K562 (cell line): ENCODE data around the gene P4HTM. TPM values are rescaled to one million over a fixed set of nuclear protein-coding genes. Genes with fewer than 3 reads are reported as not detected.
A peak's percentile ranks its signal among the peaks of the same experiment; 100 is the strongest.

Experiments used
- ATAC-seq: fragments of 200-7000 bp; cut with Tn5 transposase; 3 replicates; pipeline ENCODE4 v1.9.1; 2020; ENCODE audit warnings: moderate library complexity
- BruUV-seq: library from RNA; stranded (reverse); fragments of 400-500 nt; replicated peaks from 2 replicates; lab custom pipeline; 2021; lab: Mats Ljungman, UMichigan
- CTCF ChIA-PET: fragments of 300-600 bp; formaldehyde crosslinking; extraction: SDS; loops from one replicate; lab custom pipeline; 2021; ENCODE audit warnings: low intra/inter-chr PET ratio; lab: Yijun Ruan, JAX
- POLR2A ChIA-PET: fragments of 300-600, 350-650 bp; sonication (Branson Sonifier 250); formaldehyde crosslinking; extraction: SDS; loops from one replicate; lab custom pipeline; 2021; ENCODE audit warnings: antibody characterized with exemption, inconsistent platforms; lab: Yijun Ruan, JAX
- DNase-seq, 4 experiments: peaks; one replicate each; pipeline versions ENCODE4 v3.0.0 to v3.0.0-alpha.2; 2011 to 2018; ENCODE audit warnings: low spot score in 3 of 4, mixed read lengths in 3 of 4; ENCODE audit errors: extremely low read depth in 1 of 4
- FAIRE-seq: peaks from 2 replicates; lab custom pipeline; 2011; peaks lifted over from hg19 to GRCh38; lab: Jason Lieb, UNC
- H2AFZ ChIP-seq: 2 replicates; pipeline ENCODE4 v1.6.0; 2011; ENCODE audit warnings: low read depth, low read length, control low read depth, inconsistent platforms
- H3K27ac ChIP-seq: fragments of 200-600 bp; 3 replicates; pipeline ENCODE4 v1.8.0; 2011; ENCODE audit warnings: low read depth, mild to moderate bottlenecking, control low read depth, inconsistent platforms, low read length, moderate library complexity, mixed read lengths; ENCODE audit errors: extremely low read depth
- H3K27me3 ChIP-seq, 2 experiments: fragments of 300-600 bp in 1 of 2; 2 replicates in 1 of 2; 3 replicates in 1 of 2; pipeline versions ENCODE4 v1.6.0 to v1.8.0; 2011; ENCODE audit warnings: inconsistent platforms in 2 of 2, low read length in 2 of 2, mild to moderate bottlenecking in 1 of 2, mixed read lengths in 1 of 2, moderate library complexity in 1 of 2; ENCODE audit not compliant: control insufficient read depth in 2 of 2, insufficient read depth in 2 of 2
- H3K36me3 ChIP-seq: fragments of 300-600 bp; 3 replicates; pipeline ENCODE4 v1.8.0; 2011; ENCODE audit warnings: mild to moderate bottlenecking, low read length, inconsistent platforms; ENCODE audit not compliant: control insufficient read depth, insufficient read depth
- H3K4me1 ChIP-seq, 2 experiments: fragments of 200-600 bp in 1 of 2; replicated peaks in 1 of 2; 2 replicates in 1 of 2; 3 replicates in 1 of 2; pipeline versions ENCODE4 v1.5.1 to v1.8.0; 2011; ENCODE audit warnings: inconsistent platforms in 2 of 2, low read length in 2 of 2, mild to moderate bottlenecking in 1 of 2, mixed read lengths in 1 of 2, moderate library complexity in 1 of 2; ENCODE audit not compliant: control insufficient read depth in 2 of 2, insufficient read depth in 2 of 2
- H3K4me2 ChIP-seq: 2 replicates; pipeline ENCODE4 v1.6.1; 2011; ENCODE audit warnings: low read length, control low read depth, inconsistent platforms, mixed read lengths; ENCODE audit not compliant: insufficient read depth
- H3K4me3 ChIP-seq: fragments of 200-600 bp; sonication (generic), shearing (Covaris generic); 2 replicates; pipeline ENCODE4 v1.5.1; 2016; ENCODE audit warnings: control low read depth, inconsistent platforms
- H3K79me2 ChIP-seq: fragments of 200-600 bp; 3 replicates; pipeline ENCODE4 v1.8.0; 2011; ENCODE audit warnings: low read length, inconsistent platforms; ENCODE audit not compliant: control insufficient read depth, insufficient read depth
- H3K9ac ChIP-seq, 2 experiments: 2 replicates each; pipeline versions ENCODE4 v1.6.0 to v1.6.1; 2011; ENCODE audit warnings: low read depth in 2 of 2, low read length in 2 of 2, control low read depth in 1 of 2, inconsistent platforms in 1 of 2, mild to moderate bottlenecking in 1 of 2, mixed read lengths in 1 of 2; ENCODE audit not compliant: insufficient read depth in 1 of 2
- H3K9me1 ChIP-seq: one replicate; pipeline ENCODE4 v1.6.0; 2011; ENCODE audit warnings: inconsistent platforms, mild to moderate bottlenecking, low read length, moderate library complexity; ENCODE audit not compliant: control insufficient read depth, insufficient read depth
- H3K9me3 ChIP-seq: replicated peaks from 2 replicates; pipeline ENCODE4 v1.5.1; 2011; ENCODE audit warnings: low read depth, low read length, inconsistent platforms; ENCODE audit not compliant: control insufficient read depth, insufficient read depth
- H4K20me1 ChIP-seq: replicated peaks from 2 replicates; pipeline ENCODE4 v1.6.1; 2011; ENCODE audit warnings: low read length, inconsistent platforms, mixed read lengths; ENCODE audit not compliant: control insufficient read depth, insufficient read depth
- BRCA1 ChIP-seq, 2 experiments: fragments of 450-650 bp in 1 of 2; sonication (generic) in 1 of 2; formaldehyde crosslinking in 1 of 2; IDR thresholded peaks; 2 replicates each; pipeline versions ENCODE4 v1.5.0 to v1.6.1; 2017 to 2020; ENCODE audit warnings: mild to moderate bottlenecking in 1 of 2, missing genetic modification reagents in 1 of 2
- CREM ChIP-seq: IDR thresholded peaks from 2 replicates; pipeline ENCODE4 v1.6.1; 2014; ENCODE audit warnings: antibody characterized with exemption, low read depth
- CTBP1 ChIP-seq: fragments of 450-650 bp; IDR thresholded peaks from 2 replicates; pipeline ENCODE4 v1.6.1; 2016; ENCODE audit warnings: borderline replicate concordance
- FUS ChIP-seq: fragments of 200-400 bp; formaldehyde crosslinking; optimal IDR thresholded peaks from 2 replicates; pipeline ENCODE3; 2017; ENCODE audit warnings: low read depth, low read length
- GATA2 ChIP-seq: sonication (generic); formaldehyde crosslinking; IDR thresholded peaks from 2 replicates; pipeline ENCODE4 v1.4.0; 2020; ENCODE audit warnings: mild to moderate bottlenecking, missing genetic modification reagents
- HDAC1 ChIP-seq, 2 experiments: fragments of 450-650 bp; IDR thresholded peaks; 2 replicates each; pipeline ENCODE4 v1.6.1; 2016 to 2017; ENCODE audit warnings: inconsistent platforms in 1 of 2, mild to moderate bottlenecking in 1 of 2, moderate library complexity in 1 of 2
- HMG20A ChIP-seq: fragments of 450-650 bp; formaldehyde crosslinking; conservative IDR thresholded peaks from 2 replicates; pipeline ENCODE4 v1.4.0; 2020; ENCODE audit warnings: mild to moderate bottlenecking, mixed read lengths
- HNRNPK ChIP-seq: fragments of 200-400 bp; formaldehyde crosslinking; IDR thresholded peaks from one replicate; pipeline ENCODE4 v1.6.1; 2018; ENCODE audit warnings: mild to moderate bottlenecking, low read depth, low read length; ENCODE audit not compliant: poor library complexity, severe bottlenecking
- KAT8 ChIP-seq: fragments of 450-650 bp; IDR thresholded peaks from 2 replicates; pipeline ENCODE4 v1.6.1; 2016; ENCODE audit warnings: low read depth, mild to moderate bottlenecking
- MEF2D ChIP-seq: conservative IDR thresholded peaks from 2 replicates; pipeline ENCODE4 v1.6.1; 2016; ENCODE audit warnings: low read depth, missing genetic modification characterization, missing compliant biosample characterization
- NFE2 ChIP-seq: IDR thresholded peaks from 2 replicates; pipeline ENCODE4 v1.6.1; 2014; ENCODE audit warnings: antibody characterized with exemption, low read depth
- PHF21A ChIP-seq: fragments of 450-650 bp; IDR thresholded peaks from 2 replicates; pipeline ENCODE4 v1.6.1; 2017; ENCODE audit warnings: low read depth, borderline replicate concordance
- PRPF4 ChIP-seq: fragments of 200-400 bp; formaldehyde crosslinking; IDR thresholded peaks from one replicate; pipeline ENCODE4 v1.6.1; 2017; ENCODE audit warnings: low read length, low read depth, mild to moderate bottlenecking; ENCODE audit not compliant: insufficient read depth, poor library complexity, severe bottlenecking
- STAT5A ChIP-seq: IDR thresholded peaks from 2 replicates; pipeline ENCODE4 v1.6.1; 2012; ENCODE audit warnings: low read length, inconsistent platforms, borderline replicate concordance
- ZBTB17 ChIP-seq: fragments of 450-650 bp; formaldehyde crosslinking; IDR thresholded peaks from 2 replicates; pipeline ENCODE4 v1.4.0; 2020; ENCODE audit warnings: mild to moderate bottlenecking
- ZBTB8A ChIP-seq: fragments of 450-650 bp; IDR thresholded peaks from 2 replicates; pipeline ENCODE4 v1.6.1; 2018; ENCODE audit warnings: mild to moderate bottlenecking, moderate library complexity; ENCODE audit not compliant: partially characterized antibody
- ZKSCAN1 ChIP-seq: fragments of 150-350 bp; IDR thresholded peaks from 2 replicates; pipeline ENCODE4 v1.6.1; 2016; ENCODE audit warnings: low read depth, low read length
- WGBS: fragments of 100-300 bp; shearing (Covaris generic); methylation state at CpG from one replicate; pipeline ENCODE4 v1.1.6; 2016; ENCODE audit warnings: low coverage, mixed read lengths; ENCODE audit not compliant: insufficient coverage; ENCODE audit errors: missing lambda C conversion rate; 5-methylcytosine and 5-hydroxymethylcytosine counted together
- in situ Hi-C: fragments of 300-500 bp; cut with MboI; formaldehyde crosslinking; loops from 4 replicates; pipeline ENCODE4 v1.15.0; 2018; ENCODE audit warnings: inconsistent platforms, mixed read lengths
- intact Hi-C: fragments of 100-400 bp; cut with micrococcal nuclease; formaldehyde crosslinking; loops from 2 replicates; pipeline ENCODE4 v1.14.2; 2022
- polyA plus RNA-seq, 8 experiments: library from polyadenylated mRNA; depleted of rRNA in 4 of 8; stranded (reverse) in 5 of 8; unstranded in 3 of 8; fragments of >200 nt; fragmentation: Nextera tagmentation in 2 of 8; fragmentation: Illumina TruSeq in 1 of 8; extraction: Ambion mirVana in 2 of 8; extraction: Trizol in 1 of 8; gene quantifications; 2 replicates each; pipeline versions ENCODE4 v1.2.1 to v1.2.3, GENCODE V29; 2011 to 2014; ENCODE audit warnings: inconsistent platforms in 1 of 8, missing spikeins in 1 of 8
- total RNA-seq, 7 experiments: library from RNA; depleted of rRNA in 6 of 7; stranded (reverse); fragments of >200 nt in 6 of 7; fragmentation: Illumina TruSeq in 2 of 7; extraction: Trizol in 2 of 7; gene quantifications; 2 replicates each; pipeline versions ENCODE4 v1.2.1 to v1.2.3, GENCODE V29; 2011 to 2021; ENCODE audit warnings: low replicate concordance in 1 of 7
- TF ChIP-seq, protein P1 (sequence below): fragments of 200-400 bp; formaldehyde crosslinking; IDR thresholded peaks from 2 replicates; pipeline ENCODE4 v1.6.1; 2017; ENCODE audit warnings: mild to moderate bottlenecking, low read depth, low read length, moderate library complexity
- TF ChIP-seq, protein P2 (sequence below): fragments of 250-450 bp; sonication (Bioruptor Pico); IDR thresholded peaks from 2 replicates; pipeline ENCODE4 v1.5.0; 2020; ENCODE audit warnings: mild to moderate bottlenecking
- TF ChIP-seq, protein P3 (sequence below), 3 experiments: fragments of 200-800 bp in 1 of 3; sonication (Bioruptor generic) in 1 of 3; sonication (generic) in 1 of 3; formaldehyde crosslinking in 1 of 3; IDR thresholded peaks; 2 replicates each; pipeline versions ENCODE4 v1.6.1 to v1.8.0; 2016 to 2022; ENCODE audit warnings: mild to moderate bottlenecking in 2 of 3, missing compliant biosample characterization in 2 of 3, missing genetic modification characterization in 2 of 3, missing genetic modification reagents in 1 of 3

The P4HTM gene
- total and polyA plus RNA-seq, 9 of the 15 experiments (the other 6 are each of a cell fraction or from before 2014, with no cell fraction given) = 0.09 to 0.66 (median 0.25) TPM; not detected in 2

DNA sequence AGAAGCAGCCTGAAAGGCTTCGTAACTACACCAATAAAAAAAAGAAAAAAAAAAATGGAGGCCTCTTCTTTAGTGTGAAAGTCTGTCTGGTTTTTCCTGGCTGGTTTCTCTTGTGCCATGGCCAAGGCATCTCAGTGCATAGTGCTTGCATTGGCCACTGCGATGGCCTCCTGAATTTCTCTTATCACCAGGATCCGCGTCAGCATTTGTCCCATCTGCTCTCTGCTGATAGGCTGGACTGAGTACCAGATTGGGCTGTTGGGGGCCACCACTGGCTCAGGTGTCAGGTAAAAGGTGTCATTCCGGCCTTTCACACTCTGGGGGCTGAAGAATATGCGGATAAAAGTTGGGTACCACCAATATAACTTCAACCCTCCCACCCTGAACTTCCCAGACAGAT lies 40.3 kb downstream of the P4HTM start:
- no peak overlapping the region for H3K4me3 ChIP-seq
- 41% methylated on average over 4 of the region's 6 CpGs for WGBS
- no peak overlapping the region for H3K27ac ChIP-seq
- peaks cover 41% of the 10 kb centered on the region for H3K79me2 ChIP-seq
- H2AFZ ChIP-seq = no peak overlapping the region
- no peaks in the 10 kb centered on the region for H3K27me3 ChIP-seq
- CTCF ChIA-PET = no interaction called here
- H3K9me3 ChIP-seq = no peaks in the 10 kb centered on the region
- DNase-seq = peak in 3 of 4 experiments; percentile 28 to 53 (median 47)
- no peak overlapping the region for H3K9ac ChIP-seq
- POLR2A ChIA-PET = interaction anchor here (0.6 kb wide), 2 partner anchors 43 to 321 kb away, joined by 3 read pairs; no protein-coding TSS in a partner anchor
- ATAC-seq = no peak
- peaks cover 7% of the 10 kb centered on the region for H3K9me1 ChIP-seq
- peaks cover 7% of the 10 kb centered on the region for H4K20me1 ChIP-seq
- peaks cover 28 to 37% of the 10 kb centered on the region in 2 experiments; a peak in 4 of 5 replicates for H3K4me1 ChIP-seq
- H3K4me2 ChIP-seq = no peak overlapping the region
- intact Hi-C loops = no loop called here
- H3K36me3 ChIP-seq = peaks cover 80% of the 10 kb centered on the region
- no TSS peak for BruUV-seq
- FAIRE-seq = no peak
- in situ Hi-C loops = no loop called here
- TF ChIP-seq, protein P1, sequence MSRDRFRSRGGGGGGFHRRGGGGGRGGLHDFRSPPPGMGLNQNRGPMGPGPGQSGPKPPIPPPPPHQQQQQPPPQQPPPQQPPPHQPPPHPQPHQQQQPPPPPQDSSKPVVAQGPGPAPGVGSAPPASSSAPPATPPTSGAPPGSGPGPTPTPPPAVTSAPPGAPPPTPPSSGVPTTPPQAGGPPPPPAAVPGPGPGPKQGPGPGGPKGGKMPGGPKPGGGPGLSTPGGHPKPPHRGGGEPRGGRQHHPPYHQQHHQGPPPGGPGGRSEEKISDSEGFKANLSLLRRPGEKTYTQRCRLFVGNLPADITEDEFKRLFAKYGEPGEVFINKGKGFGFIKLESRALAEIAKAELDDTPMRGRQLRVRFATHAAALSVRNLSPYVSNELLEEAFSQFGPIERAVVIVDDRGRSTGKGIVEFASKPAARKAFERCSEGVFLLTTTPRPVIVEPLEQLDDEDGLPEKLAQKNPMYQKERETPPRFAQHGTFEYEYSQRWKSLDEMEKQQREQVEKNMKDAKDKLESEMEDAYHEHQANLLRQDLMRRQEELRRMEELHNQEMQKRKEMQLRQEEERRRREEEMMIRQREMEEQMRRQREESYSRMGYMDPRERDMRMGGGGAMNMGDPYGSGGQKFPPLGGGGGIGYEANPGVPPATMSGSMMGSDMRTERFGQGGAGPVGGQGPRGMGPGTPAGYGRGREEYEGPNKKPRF = no peak
- TF ChIP-seq KAT8 (no peak), HDAC1 (IDR thresholded peaks at IDR 0.05) (no peak), NFE2 (no peak), CREM (peak; percentile 45; the same call in 1 of the 2 replicates), PRPF4 (no peak), MEF2D (no peak), HNRNPK (no peak), ZBTB8A (no peak), ZKSCAN1 (no peak), PHF21A (no peak), GATA2 (CRISPR knock-in tag) (no peak), FUS (no peak), HMG20A (no peak), BRCA1 (IDR thresholded peaks at IDR 0.05) (no peak), BRCA1 (CRISPR knock-in tag; IDR thresholded peaks at IDR 0.05) (no peak), CTBP1 (no peak), STAT5A (no peak), ZBTB17 (CRISPR knock-in tag) (no peak)
- TF ChIP-seq, protein P2, sequence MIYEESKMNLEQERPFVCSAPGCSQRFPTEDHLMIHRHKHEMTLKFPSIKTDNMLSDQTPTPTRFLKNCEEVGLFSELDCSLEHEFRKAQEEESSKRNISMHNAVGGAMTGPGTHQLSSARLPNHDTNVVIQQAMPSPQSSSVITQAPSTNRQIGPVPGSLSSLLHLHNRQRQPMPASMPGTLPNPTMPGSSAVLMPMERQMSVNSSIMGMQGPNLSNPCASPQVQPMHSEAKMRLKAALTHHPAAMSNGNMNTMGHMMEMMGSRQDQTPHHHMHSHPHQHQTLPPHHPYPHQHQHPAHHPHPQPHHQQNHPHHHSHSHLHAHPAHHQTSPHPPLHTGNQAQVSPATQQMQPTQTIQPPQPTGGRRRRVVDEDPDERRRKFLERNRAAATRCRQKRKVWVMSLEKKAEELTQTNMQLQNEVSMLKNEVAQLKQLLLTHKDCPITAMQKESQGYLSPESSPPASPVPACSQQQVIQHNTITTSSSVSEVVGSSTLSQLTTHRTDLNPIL (CRISPR knock-in tag) = no peak
- TF ChIP-seq, protein P3, sequence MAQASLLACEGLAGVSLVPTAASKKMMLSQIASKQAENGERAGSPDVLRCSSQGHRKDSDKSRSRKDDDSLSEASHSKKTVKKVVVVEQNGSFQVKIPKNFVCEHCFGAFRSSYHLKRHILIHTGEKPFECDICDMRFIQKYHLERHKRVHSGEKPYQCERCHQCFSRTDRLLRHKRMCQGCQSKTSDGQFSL (CRISPR knock-in tag; IDR thresholded peaks at IDR 0.05) = no peak
- TF ChIP-seq, protein P3 (tag; IDR thresholded peaks at IDR 0.05) = no peak
